B cell (primary cell): ENCODE measurements around the gene DGUOK. TPM values are rescaled to one million over a fixed set of nuclear protein-coding genes. Genes with fewer than 3 reads are reported as not detected.

Source experiments
- ATAC-seq: fragments of 200-7000 bp; cut with Tn5 transposase; one replicate; pipeline ENCODE4 v1.10.0; 2021; ENCODE audit warnings: low read depth, mild to moderate bottlenecking, moderate number of reproducible peaks, moderate library complexity
- CTCF ChIA-PET: fragments of 350-600 bp; sonication (Branson Sonifier 250); formaldehyde crosslinking; loops from one replicate; lab custom pipeline; 2021; ENCODE audit warnings: antibody characterized with exemption, inconsistent platforms; lab: Charles Lee
- POLR2A ChIA-PET: fragments of 350-600 bp; sonication (Branson Sonifier 250); formaldehyde crosslinking; loops from one replicate; lab custom pipeline; 2021; ENCODE audit warnings: antibody characterized with exemption; lab: Charles Lee
- DNase-seq: peaks from one replicate; pipeline ENCODE4 v3.0.0; 2013
- H2AFZ ChIP-seq: 2 replicates; pipeline ENCODE4 v1.6.1; 2012; ENCODE audit warnings: mild to moderate bottlenecking, low read depth, low read length; ENCODE audit not compliant: insufficient read depth, poor library complexity, severe bottlenecking
- H3K27ac ChIP-seq, 2 donors: 1 replicate in 1 of 2; 2 replicates in 1 of 2; pipeline ENCODE4 v1.5.1; 2012 to 2013; ENCODE audit warnings: low read length in 2 of 2, mild to moderate bottlenecking in 2 of 2, moderate library complexity in 1 of 2
- H3K27me3 ChIP-seq, 4 experiments: fragments of 200-600 bp in 1 of 4; sonication (generic) in 1 of 4; replicated peaks in 1 of 4; 1 replicate in 2 of 4; 2 replicates in 2 of 4; pipeline versions ENCODE4 v1.6.1 to v1.7.0; 2013 to 2016; ENCODE audit warnings: low read length in 3 of 4, mild to moderate bottlenecking in 2 of 4, mixed read lengths in 1 of 4, moderate library complexity in 1 of 4; ENCODE audit not compliant: insufficient read depth in 4 of 4, control insufficient read depth in 3 of 4; ENCODE audit errors: control extremely low read depth in 1 of 4
- H3K36me3 ChIP-seq, 2 experiments: replicated peaks in 1 of 2; 1 replicate in 1 of 2; 2 replicates in 1 of 2; pipeline versions ENCODE4 v1.6.1 to v1.7.1; 2013; ENCODE audit warnings: low read length in 1 of 2; ENCODE audit not compliant: insufficient read depth in 2 of 2, control insufficient read depth in 1 of 2; ENCODE audit errors: control extremely low read depth in 1 of 2, extremely low read depth in 1 of 2
- H3K4me1 ChIP-seq, 2 donors: fragments of 200-600 bp in 1 of 2; sonication (generic) in 1 of 2; 1 replicate in 1 of 2; 2 replicates in 1 of 2; pipeline versions ENCODE4 v1.5.1 to v1.6.1; 2013 to 2017; ENCODE audit warnings: low read length in 2 of 2; ENCODE audit not compliant: control insufficient read depth in 2 of 2, insufficient read depth in 2 of 2
- H3K4me2 ChIP-seq: replicated peaks from 2 replicates; pipeline ENCODE3; 2012; ENCODE audit warnings: mild to moderate bottlenecking, low read depth, low read length; ENCODE audit not compliant: poor library complexity, severe bottlenecking
- H3K4me3 ChIP-seq, 5 experiments: fragments of 200-600 bp in 1 of 5; sonication (generic) in 1 of 5; 1 replicate in 3 of 5; 2 replicates in 2 of 5; pipeline versions ENCODE4 v1.5.1 to v1.7.0; 2011 to 2016; ENCODE audit warnings: low read length in 4 of 5, mild to moderate bottlenecking in 4 of 5, low read depth in 2 of 5, control low read depth in 1 of 5, moderate library complexity in 1 of 5; ENCODE audit not compliant: insufficient read depth in 1 of 5; ENCODE audit errors: control extremely low read depth in 1 of 5, extremely low read depth in 1 of 5
- H3K79me2 ChIP-seq: fragments of 200-600 bp; sonication (generic); one replicate; pipeline ENCODE4 v1.6.0; 2016; ENCODE audit warnings: low read length; ENCODE audit not compliant: control insufficient read depth, insufficient read depth
- H3K9ac ChIP-seq: fragments of 200-600 bp; sonication (generic); 2 replicates; pipeline ENCODE4 v1.6.1; 2017; ENCODE audit warnings: mild to moderate bottlenecking, low read length, moderate library complexity
- H3K9me3 ChIP-seq, 3 donors: one replicate each; pipeline versions ENCODE4 v1.6.1 to v1.7.1; 2013; ENCODE audit warnings: low read length in 2 of 3; ENCODE audit not compliant: control insufficient read depth in 2 of 3, insufficient read depth in 1 of 3; ENCODE audit errors: control extremely low read depth in 1 of 3
- H4K20me1 ChIP-seq: 2 replicates; pipeline ENCODE4 v1.6.0; 2012; ENCODE audit warnings: mild to moderate bottlenecking, low read length; ENCODE audit not compliant: insufficient read depth, control insufficient read depth, poor library complexity, severe bottlenecking
- H3K27ac Mint-ChIP-seq: one replicate; pipeline ENCODE4 v1.8.0; 2021; ENCODE audit warnings: mixed read lengths
- H3K27me3 Mint-ChIP-seq: one replicate; pipeline ENCODE4 v1.8.0; 2021; ENCODE audit warnings: mixed read lengths
- H3K4me1 Mint-ChIP-seq: one replicate; pipeline ENCODE4 v1.8.0; 2021; ENCODE audit warnings: mixed read lengths
- H3K4me3 Mint-ChIP-seq: one replicate; pipeline ENCODE4 v1.8.0; 2021; ENCODE audit warnings: mixed read lengths
- H3K9me3 Mint-ChIP-seq: one replicate; pipeline ENCODE4 v1.8.0; 2022; ENCODE audit warnings: mixed read lengths; ENCODE audit not compliant: insufficient read depth
- EZH2 ChIP-seq: IDR thresholded peaks from 2 replicates; pipeline ENCODE4 v1.6.1; 2012; ENCODE audit warnings: borderline replicate concordance, low read depth, mild to moderate bottlenecking, moderate library complexity, low read length; ENCODE audit not compliant: insufficient read depth, poor library complexity, severe bottlenecking
- WGBS: methylation state at CpG from one replicate; pipeline ENCODE4 v1.1.5; 2013; ENCODE audit warnings: missing lambda C conversion rate; ENCODE audit not compliant: insufficient coverage; 5-methylcytosine and 5-hydroxymethylcytosine counted together
- intact Hi-C: fragments of 100-400 bp; cut with micrococcal nuclease; formaldehyde crosslinking; loops from one replicate; pipeline ENCODE4 v1.10.0; 2022
- polyA plus RNA-seq: library from polyadenylated mRNA; depleted of rRNA; stranded (reverse); fragments of >200 nt; gene quantifications from 2 replicates; pipeline ENCODE4 v1.2.3, GENCODE V29; 2012
- total RNA-seq, 2 donors: library from RNA; stranded (reverse); fragments of 120-200 nt in 1 of 2; gene quantifications; 1 replicate in 1 of 2; 2 replicates in 1 of 2; pipeline versions ENCODE4 v1.2.3 to v1.2.4, GENCODE V29; 2013 to 2022
- TF ChIP-seq, protein P1 (sequence below): fragments of 200-600 bp; IDR thresholded peaks from one replicate; pipeline ENCODE4 v1.8.0; 2022; ENCODE audit warnings: antibody characterized with exemption, mild to moderate bottlenecking

Gene DGUOK
- total and polyA plus RNA-seq, 2 donors (not counting 1 experiment from before 2014, with no cell fraction given): 61.7 to 81.5 TPM

DNA sequence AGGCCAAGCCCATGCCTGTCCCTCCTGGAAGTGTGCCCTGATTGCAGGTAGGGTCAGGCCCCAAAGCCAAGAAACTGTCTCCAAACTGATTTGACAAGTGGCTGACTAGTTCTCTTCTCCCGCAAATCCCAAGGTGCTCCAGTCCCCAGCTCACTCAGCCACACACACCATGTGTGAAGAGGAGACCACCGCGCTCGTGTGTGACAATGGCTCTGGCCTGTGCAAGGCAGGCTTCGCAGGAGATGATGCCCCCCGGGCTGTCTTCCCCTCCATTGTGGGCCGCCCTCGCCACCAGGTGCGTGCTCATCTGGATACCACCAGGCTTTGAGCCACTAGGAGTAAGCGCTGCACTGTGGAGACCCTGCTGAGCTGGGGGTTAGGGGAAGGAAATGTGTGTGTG is 25.5 kb upstream of the DGUOK start:
- Mint-ChIP-seq H3K27me3 (peaks cover 15% of the 10 kb centered on the region), H3K9me3 (no peaks in the 10 kb centered on the region), H3K27ac (no peak overlapping the region), H3K4me1 (peaks cover 6% of the 10 kb centered on the region), H3K4me3 (no peak overlapping the region)
- intact Hi-C loops: no loop called here
- ATAC-seq: no peak
- Histone ChIP-seq H3K36me3 (no peaks in the 10 kb centered on the region), H3K4me2 (no peak overlapping the region), H3K9ac (no peak overlapping the region), H3K79me2 (no peaks in the 10 kb centered on the region), H3K27ac (no peak overlapping the region), H3K27me3 (peaks cover 0 to 3% (median 0%) of the 10 kb centered on the region in 4 experiments), H3K4me1 (peaks cover 3 to 11% of the 10 kb centered on the region in 2 donors), H3K9me3 (no peaks in the 10 kb centered on the region), H4K20me1 (no peaks in the 10 kb centered on the region), H2AFZ (no peak overlapping the region), H3K4me3 (no peak overlapping the region)
- TF ChIP-seq EZH2: no peak
- TF ChIP-seq, protein P1, sequence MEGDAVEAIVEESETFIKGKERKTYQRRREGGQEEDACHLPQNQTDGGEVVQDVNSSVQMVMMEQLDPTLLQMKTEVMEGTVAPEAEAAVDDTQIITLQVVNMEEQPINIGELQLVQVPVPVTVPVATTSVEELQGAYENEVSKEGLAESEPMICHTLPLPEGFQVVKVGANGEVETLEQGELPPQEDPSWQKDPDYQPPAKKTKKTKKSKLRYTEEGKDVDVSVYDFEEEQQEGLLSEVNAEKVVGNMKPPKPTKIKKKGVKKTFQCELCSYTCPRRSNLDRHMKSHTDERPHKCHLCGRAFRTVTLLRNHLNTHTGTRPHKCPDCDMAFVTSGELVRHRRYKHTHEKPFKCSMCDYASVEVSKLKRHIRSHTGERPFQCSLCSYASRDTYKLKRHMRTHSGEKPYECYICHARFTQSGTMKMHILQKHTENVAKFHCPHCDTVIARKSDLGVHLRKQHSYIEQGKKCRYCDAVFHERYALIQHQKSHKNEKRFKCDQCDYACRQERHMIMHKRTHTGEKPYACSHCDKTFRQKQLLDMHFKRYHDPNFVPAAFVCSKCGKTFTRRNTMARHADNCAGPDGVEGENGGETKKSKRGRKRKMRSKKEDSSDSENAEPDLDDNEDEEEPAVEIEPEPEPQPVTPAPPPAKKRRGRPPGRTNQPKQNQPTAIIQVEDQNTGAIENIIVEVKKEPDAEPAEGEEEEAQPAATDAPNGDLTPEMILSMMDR: no peak
- 96% methylated on average over 8 of the region's 10 CpGs for WGBS
- CTCF ChIA-PET: no interaction called here
- DNase-seq: no peak
- POLR2A ChIA-PET: no interaction called here

- no peak overlapping the region for H2AFZ ChIP-seq
- intact Hi-C loops: no loop called here
- ChIA-PET CTCF (no interaction called here), POLR2A (no interaction called here)
- H3K9ac ChIP-seq: no peak overlapping the region
- no peak overlapping the region for H3K4me3 ChIP-seq
- Mint-ChIP-seq H3K4me3 (no peak overlapping the region), H3K4me1 (no peaks in the 10 kb centered on the region), H3K27me3 (peaks cover 15% of the 10 kb centered on the region), H3K9me3 (no peaks in the 10 kb centered on the region), H3K27ac (no peak overlapping the region)
- no peaks in the 10 kb centered on the region for H4K20me1 ChIP-seq
- H3K4me1 ChIP-seq: no peaks in the 10 kb centered on the region
- TF ChIP-seq, protein P1: no peak
- no peak for TF ChIP-seq EZH2
- no peak overlapping the region for H3K27ac ChIP-seq
- H3K36me3 ChIP-seq: no peaks in the 10 kb centered on the region
- no peaks in the 10 kb centered on the region for H3K79me2 ChIP-seq
- peaks cover 0 to 3% (median 0%) of the 10 kb centered on the region in 4 experiments for H3K27me3 ChIP-seq
- H3K4me2 ChIP-seq: no peak overlapping the region
- H3K9me3 ChIP-seq: no peaks in the 10 kb centered on the region
- ATAC-seq (no peak), DNase-seq (no peak)
- WGBS: 71% methylated on average over 2 of the region's 4 CpGs
Observed at GRCh38 chr2:73902284-73902683, 24.4 kb upstream of the DGUOK start.
